Mesendoderm (in vitro differentiated cells): Measurements from ENCODE around the gene CIAO3.
"Not testable (repeated sequence)": the region's sequence is repeated elsewhere in the genome, so short reads cannot be mapped to it uniquely, and the experiment has no call there.

Experiments used
- DNase-seq: peaks from one replicate; pipeline ENCODE4 v3.0.0; 2013
- H2AK5ac ChIP-seq: 2 replicates; pipeline ENCODE4 v1.6.1; 2013; ENCODE audit warnings: low read length, inconsistent platforms
- H2BK120ac ChIP-seq: 2 replicates; pipeline ENCODE4 v1.6.1; 2013; ENCODE audit warnings: low read depth, mild to moderate bottlenecking, low read length, moderate library complexity, mixed read lengths
- H2BK15ac ChIP-seq: replicated peaks from 2 replicates; pipeline ENCODE4 v1.6.1; 2013; ENCODE audit warnings: low read depth, mild to moderate bottlenecking, moderate library complexity
- H2BK5ac ChIP-seq: 2 replicates; pipeline ENCODE4 v1.6.1; 2013; ENCODE audit warnings: low read length, inconsistent platforms
- H3K18ac ChIP-seq: 2 replicates; pipeline ENCODE4 v1.6.1; 2013; ENCODE audit warnings: mild to moderate bottlenecking, low read length, mixed read lengths
- H3K23ac ChIP-seq: one replicate; pipeline ENCODE4 v1.6.1; 2013; ENCODE audit warnings: low read length
- H3K27ac ChIP-seq: 2 replicates; pipeline ENCODE4 v1.5.1; 2013; ENCODE audit warnings: low read depth, mild to moderate bottlenecking, inconsistent platforms, low read length, moderate library complexity
- H3K27me3 ChIP-seq: 2 replicates; pipeline ENCODE4 v1.6.1; 2013; ENCODE audit warnings: low read length, control low read depth, mild to moderate bottlenecking, inconsistent platforms; ENCODE audit not compliant: insufficient read depth, poor library complexity
- H3K36me3 ChIP-seq: 2 replicates; pipeline ENCODE4 v1.6.1; 2013; ENCODE audit warnings: low read length, inconsistent platforms; ENCODE audit not compliant: control insufficient read depth, insufficient read depth
- H3K4ac ChIP-seq: one replicate; pipeline ENCODE4 v1.6.1; 2013; ENCODE audit warnings: low read depth, mild to moderate bottlenecking, low read length, moderate library complexity
- H3K4me1 ChIP-seq: 2 replicates; pipeline ENCODE4 v1.6.1; 2013; ENCODE audit warnings: low read depth, low read length, inconsistent platforms; ENCODE audit not compliant: control insufficient read depth
- H3K4me2 ChIP-seq: 2 replicates; pipeline ENCODE4 v1.6.1; 2013; ENCODE audit warnings: low read length
- H3K4me3 ChIP-seq: 2 replicates; pipeline ENCODE4 v1.5.1; 2013; ENCODE audit warnings: mild to moderate bottlenecking, low read length
- H3K56ac ChIP-seq: one replicate; pipeline ENCODE4 v1.6.1; 2013; ENCODE audit warnings: low read length
- H3K79me1 ChIP-seq: 2 replicates; pipeline ENCODE4 v1.6.1; 2013; ENCODE audit warnings: low read length, inconsistent platforms
- H3K79me2 ChIP-seq: 2 replicates; pipeline ENCODE4 v1.6.1; 2013; ENCODE audit warnings: mild to moderate bottlenecking, low read length; ENCODE audit not compliant: control insufficient read depth, insufficient read depth
- H3K9ac ChIP-seq: 2 replicates; pipeline ENCODE4 v1.6.1; 2013; ENCODE audit warnings: low read length, inconsistent platforms
- H4K5ac ChIP-seq: one replicate; pipeline ENCODE4 v1.6.1; 2013; ENCODE audit warnings: low read length
- H4K8ac ChIP-seq: one replicate; pipeline ENCODE4 v1.6.1; 2013; ENCODE audit warnings: low read depth, mild to moderate bottlenecking, control low read depth, low read length, moderate library complexity
- WGBS: extraction: QIAGEN DNeasy Blood & Tissue Kit; methylation state at CpG from one replicate; pipeline ENCODE4 v1.1.7; 2013; ENCODE audit warnings: low lambda C conversion rate, missing lambda C conversion rate; ENCODE audit not compliant: insufficient coverage; ENCODE audit errors: extremely low coverage; 5-methylcytosine and 5-hydroxymethylcytosine counted together

CIAO3 gene

GRCh38 chr16:777826-778225, 37.0 kb upstream of the CIAO3 start:
- Histone ChIP-seq H3K79me1 (no peaks in the 10 kb centered on the region), H3K18ac (no peak overlapping the region), H3K9ac (no peak overlapping the region), H4K5ac (no peak overlapping the region), H3K27ac (no peak overlapping the region), H4K8ac (no peak overlapping the region), H3K4me1 (no peaks in the 10 kb centered on the region), H2AK5ac (no peak overlapping the region), H3K4ac (no peak overlapping the region), H3K4me2 (no peak overlapping the region), H3K4me3 (no peak overlapping the region), H3K56ac (no peak overlapping the region), H2BK120ac (no peak overlapping the region), H3K79me2 (no peaks in the 10 kb centered on the region), H3K23ac (no peak overlapping the region), H2BK5ac (no peak overlapping the region), H3K36me3 (no peaks in the 10 kb centered on the region), H3K27me3 (no peaks in the 10 kb centered on the region), H2BK15ac (no peak overlapping the region)
- WGBS: no CpG with 5 or more reads among the region's 16 CpGs
- DNase-seq: peak; percentile 41

GRCh38 chr16:776824-777223, 36.0 kb upstream of the CIAO3 start:
- Histone ChIP-seq H4K5ac (no peak overlapping the region), H3K4me2 (no peak overlapping the region), H3K9ac (no peak overlapping the region), H3K36me3 (no peaks in the 10 kb centered on the region), H2BK120ac (no peak overlapping the region), H2BK15ac (no peak overlapping the region), H2BK5ac (no peak overlapping the region), H3K18ac (no peak overlapping the region), H2AK5ac (no peak overlapping the region), H3K79me1 (no peaks in the 10 kb centered on the region), H3K4me1 (no peaks in the 10 kb centered on the region), H3K4me3 (no peak overlapping the region), H3K79me2 (no peaks in the 10 kb centered on the region), H3K27me3 (no peaks in the 10 kb centered on the region), H3K4ac (no peak overlapping the region), H4K8ac (no peak overlapping the region), H3K23ac (no peak overlapping the region), H3K27ac (no peak overlapping the region), H3K56ac (no peak overlapping the region)
- no peak for DNase-seq
- WGBS: no CpG with 5 or more reads among the region's 9 CpGs

GRCh38 chr16:776298-776697, 35.5 kb upstream of the CIAO3 start:
- H2AK5ac ChIP-seq, H2BK5ac ChIP-seq, H3K4me1 ChIP-seq, H2BK15ac ChIP-seq, H3K27ac ChIP-seq, H3K23ac ChIP-seq, H4K5ac ChIP-seq, H3K4me2 ChIP-seq, H3K79me2 ChIP-seq, H4K8ac ChIP-seq, H3K9ac ChIP-seq, H3K18ac ChIP-seq, H2BK120ac ChIP-seq, H3K36me3 ChIP-seq, DNase-seq, H3K79me1 ChIP-seq, H3K4me3 ChIP-seq, H3K4ac ChIP-seq, H3K27me3 ChIP-seq, H3K56ac ChIP-seq: not testable (repeated sequence)
- no CpG with 5 or more reads among the region's 10 CpGs for WGBS

DNA sequence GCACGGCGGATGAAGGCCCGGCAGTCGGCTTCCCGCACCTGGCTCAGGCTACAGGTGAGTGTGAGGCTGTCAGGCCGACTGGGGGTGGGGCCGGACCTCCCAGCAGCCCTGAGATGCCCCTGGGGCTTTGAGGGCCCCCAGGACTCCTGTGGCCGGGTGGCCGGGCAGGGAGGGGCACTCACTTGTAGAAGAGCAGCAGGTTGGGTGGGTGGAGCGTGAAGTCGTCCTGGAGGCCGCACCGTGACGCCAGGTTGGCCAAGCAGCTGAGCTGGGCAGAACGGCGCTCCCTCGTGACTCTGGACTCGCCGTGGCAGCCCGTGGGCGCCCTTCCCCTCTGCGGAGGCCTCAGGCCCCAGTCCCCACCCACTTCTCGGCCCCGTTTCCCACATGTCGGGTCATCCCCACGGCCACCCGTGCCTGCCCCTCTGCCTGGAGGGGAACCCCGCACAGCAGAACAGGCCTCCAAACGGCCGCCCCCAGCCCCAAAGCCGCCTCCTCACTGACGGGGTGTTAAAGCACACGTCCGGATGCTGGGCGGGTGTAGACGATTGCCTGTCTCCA, 34.5 kb upstream of the CIAO3 start:
- Histone ChIP-seq H4K5ac (no peak overlapping the region), H3K4me1 (no peaks in the 10 kb centered on the region), H3K9ac (no peak overlapping the region), H4K8ac (no peak overlapping the region), H3K27ac (no peak overlapping the region), H3K4me3 (no peak overlapping the region), H3K18ac (no peak overlapping the region), H3K23ac (no peak overlapping the region), H3K79me2 (no peaks in the 10 kb centered on the region), H3K4ac (no peak overlapping the region), H2BK5ac (no peak overlapping the region), H2BK15ac (no peak overlapping the region), H3K79me1 (no peaks in the 10 kb centered on the region), H2AK5ac (no peak overlapping the region), H3K36me3 (no peaks in the 10 kb centered on the region), H3K4me2 (no peak overlapping the region), H3K27me3 (no peaks in the 10 kb centered on the region), H2BK120ac (no peak overlapping the region), H3K56ac (no peak overlapping the region)
- no peak for DNase-seq
- no CpG with 5 or more reads among the region's 36 CpGs for WGBS

DNA sequence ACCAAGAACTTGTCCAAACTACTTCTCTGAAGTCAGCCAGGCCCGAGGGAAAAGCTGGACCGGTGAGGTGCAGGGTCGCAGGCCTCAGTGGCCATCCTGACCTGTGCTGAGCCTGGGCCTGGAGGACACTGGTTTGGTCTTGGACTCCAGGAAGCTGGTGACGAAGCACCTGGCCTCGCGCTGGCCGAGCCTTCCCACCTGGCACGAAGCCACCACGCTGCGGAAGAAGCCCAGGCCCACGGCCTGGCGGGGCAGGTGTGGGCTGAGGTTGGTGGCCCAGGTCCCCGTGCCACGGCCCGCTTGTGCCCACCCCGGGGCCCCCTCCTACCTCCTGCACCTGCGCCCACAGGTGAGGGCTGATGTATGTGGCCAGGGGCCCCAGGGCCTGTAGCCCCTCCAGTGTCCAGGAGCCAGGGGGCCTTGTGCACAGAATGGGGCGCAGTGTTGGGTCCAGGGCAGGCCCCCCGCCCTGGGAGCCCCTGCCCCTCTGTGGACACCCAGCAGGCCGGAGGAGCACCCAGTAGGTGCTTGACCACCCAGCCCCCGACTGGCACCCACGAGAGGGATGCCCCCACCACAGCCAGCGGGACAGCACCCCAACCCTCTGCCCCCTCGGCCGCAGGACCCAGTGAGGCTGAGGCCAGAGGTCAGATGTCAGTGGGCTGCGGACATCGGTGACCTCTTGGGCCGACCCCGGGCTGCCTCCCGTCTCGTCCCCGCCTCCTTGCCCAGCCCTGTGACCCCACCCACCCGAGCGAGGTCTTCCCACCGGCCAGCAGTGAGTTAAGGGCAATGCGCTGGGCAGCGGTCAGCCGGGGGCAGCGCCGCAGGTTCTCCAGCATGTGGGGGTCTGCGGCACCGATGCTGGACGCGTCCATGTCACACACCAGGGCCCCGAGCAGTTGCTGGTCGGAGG, 33.5 kb upstream of the CIAO3 start:
- Histone ChIP-seq H3K36me3 (no peaks in the 10 kb centered on the region), H3K18ac (no peak overlapping the region), H3K4me1 (no peaks in the 10 kb centered on the region), H3K27ac (no peak overlapping the region), H2BK15ac (no peak overlapping the region), H2BK5ac (no peak overlapping the region), H4K8ac (no peak overlapping the region), H3K56ac (no peak overlapping the region), H3K27me3 (no peaks in the 10 kb centered on the region), H3K9ac (no peak overlapping the region), H3K79me1 (no peaks in the 10 kb centered on the region), H4K5ac (no peak overlapping the region), H2AK5ac (no peak overlapping the region), H3K4ac (no peak overlapping the region), H2BK120ac (no peak overlapping the region), H3K79me2 (no peaks in the 10 kb centered on the region), H3K4me3 (no peak overlapping the region), H3K4me2 (no peak overlapping the region), H3K23ac (no peak overlapping the region)
- no CpG with 5 or more reads among the region's 46 CpGs for WGBS
- no peak for DNase-seq
